Naive B cell (primary cell): Measurements from ENCODE around the gene KITLG. TPM values are rescaled to one million over a fixed set of nuclear protein-coding genes. Genes with fewer than 3 reads are reported as not detected.
"Not testable (repeated sequence)": the region's sequence is repeated elsewhere in the genome, so short reads cannot be mapped to it uniquely, and the experiment has no call there.

Experiments
- ATAC-seq, 2 donors: fragments of 150-1000 bp; cut with Tn5 transposase; 2 replicates each; pipeline ENCODE4 v1.10.0; 2021; ENCODE audit warnings: low read depth in 2 of 2, mild to moderate bottlenecking in 2 of 2, moderate library complexity in 2 of 2
- DNase-seq: peaks from one replicate; pipeline ENCODE4 v3.0.0; 2022
- H3K27ac Mint-ChIP-seq, 6 donors: one replicate each; pipeline ENCODE4 v1.8.0; 2020 to 2022; ENCODE audit warnings: mild to moderate bottlenecking in 6 of 6, mixed read lengths in 6 of 6, moderate library complexity in 5 of 6, inconsistent platforms in 2 of 6
- H3K27me3 Mint-ChIP-seq, 3 donors: one replicate each; pipeline ENCODE4 v1.8.0; 2021 to 2022; ENCODE audit warnings: mixed read lengths in 3 of 3, mild to moderate bottlenecking in 1 of 3
- H3K36me3 Mint-ChIP-seq, 2 donors: one replicate each; pipeline ENCODE4 v1.8.0; 2020 to 2022; ENCODE audit warnings: mixed read lengths in 2 of 2, inconsistent platforms in 1 of 2, mild to moderate bottlenecking in 1 of 2
- H3K4me1 Mint-ChIP-seq, 3 donors: one replicate each; pipeline ENCODE4 v1.8.0; 2020 to 2022; ENCODE audit warnings: mixed read lengths in 3 of 3, inconsistent platforms in 1 of 3, mild to moderate bottlenecking in 1 of 3, moderate library complexity in 1 of 3
- H3K4me3 Mint-ChIP-seq, 8 donors: one replicate each; pipeline ENCODE4 v1.8.0; 2020 to 2022; ENCODE audit warnings: mild to moderate bottlenecking in 8 of 8, mixed read lengths in 8 of 8, moderate library complexity in 8 of 8, inconsistent platforms in 2 of 8
- H3K9me3 Mint-ChIP-seq, 7 donors: one replicate each; pipeline ENCODE4 v1.8.0; 2020 to 2022; ENCODE audit warnings: mixed read lengths in 7 of 7, mild to moderate bottlenecking in 5 of 7, inconsistent platforms in 2 of 7, moderate library complexity in 1 of 7
- polyA plus RNA-seq, 6 donors: library from polyadenylated mRNA; unstranded; fragments of 300-500 nt; fragmentation: Illumina TruSeq; gene quantifications; one replicate each; pipeline ENCODE4 v1.2.3, GENCODE V29; 2021; ENCODE audit warnings: low read depth in 6 of 6

The KITLG gene, protein sequence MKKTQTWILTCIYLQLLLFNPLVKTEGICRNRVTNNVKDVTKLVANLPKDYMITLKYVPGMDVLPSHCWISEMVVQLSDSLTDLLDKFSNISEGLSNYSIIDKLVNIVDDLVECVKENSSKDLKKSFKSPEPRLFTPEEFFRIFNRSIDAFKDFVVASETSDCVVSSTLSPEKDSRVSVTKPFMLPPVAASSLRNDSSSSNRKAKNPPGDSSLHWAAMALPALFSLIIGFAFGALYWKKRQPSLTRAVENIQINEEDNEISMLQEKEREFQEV
- not detected for polyA plus RNA-seq

DNA sequence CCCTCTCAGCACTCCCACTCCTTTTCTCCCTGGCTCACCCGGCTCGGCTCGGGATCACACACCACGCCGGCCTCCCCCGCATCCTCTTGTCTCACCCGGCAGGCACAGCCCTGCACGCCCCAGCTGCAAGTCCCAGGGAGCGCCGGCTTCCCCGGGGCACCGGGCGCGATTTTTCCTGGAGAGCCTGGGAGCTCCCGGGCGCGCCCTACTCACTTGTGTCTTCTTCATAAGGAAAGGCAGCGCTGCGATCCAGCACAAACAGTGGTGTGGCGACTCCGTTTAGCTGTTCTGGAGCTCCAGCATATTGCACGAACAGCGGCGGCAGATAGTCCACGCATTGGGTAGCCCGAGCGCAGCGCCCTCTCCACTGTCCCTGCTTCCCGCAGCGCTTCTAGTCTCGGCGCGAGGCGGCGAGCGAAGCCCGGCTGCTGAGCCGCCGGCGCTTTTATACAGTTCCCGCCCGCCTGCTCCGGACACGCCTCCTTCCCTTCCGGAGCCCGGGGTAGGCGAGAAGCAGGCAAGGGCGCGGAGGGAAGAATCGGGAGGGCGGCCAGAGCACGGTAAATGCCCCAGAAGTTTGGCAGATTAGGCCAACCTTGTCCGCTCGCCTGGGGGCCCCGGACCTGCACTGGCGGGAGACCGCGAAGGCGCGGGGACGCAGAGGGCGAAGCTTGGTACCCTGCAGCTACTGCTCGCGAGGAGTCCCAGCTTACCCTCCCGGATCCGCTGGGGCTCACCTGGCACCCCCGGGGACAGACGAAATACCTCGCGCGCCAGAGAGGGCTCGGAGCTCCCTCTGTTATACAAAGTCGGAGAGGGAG lies at the start of gene KITLG:
Gene KITLG (minus strand): TSS at position 421 of the 821 bp plus-strand sequence. CDS start 193 bp downstream, at position 228.
- Mint-ChIP-seq H3K27ac (no peak within 1 kb of the TSS), H3K36me3 (no peaks in the 10 kb centered on the region), H3K4me3 (peak within 1 kb of the TSS in 5 of 8 donors; percentile 25 to 61 (median 46)), H3K4me1 (peaks cover 0 to 15% (median 8%) of the 10 kb centered on the region in 3 donors), H3K27me3 (peaks cover 29 to 42% (median 31%) of the 10 kb centered on the region in 3 donors), H3K9me3 (peaks cover 0 to 4% (median 3%) of the 10 kb centered on the region in 7 donors)
- DNase-seq (no peak), ATAC-seq (no peak)

GRCh38 chr12:88628856-88629509 lies 48.7 kb upstream of the KITLG start:
- no peak overlapping the region for H3K27ac Mint-ChIP-seq

GRCh38 chr12:88628035-88628434 lies 47.8 kb upstream of the KITLG start:
- not testable (repeated sequence) for H3K9me3 Mint-ChIP-seq, H3K27ac Mint-ChIP-seq, DNase-seq, H3K4me3 Mint-ChIP-seq, H3K27me3 Mint-ChIP-seq, H3K36me3 Mint-ChIP-seq, ATAC-seq, H3K4me1 Mint-ChIP-seq

More at GRCh38 chr12:88628856-88629509, 48.7 kb upstream of the KITLG start:
- H3K36me3 Mint-ChIP-seq = no peaks in the 10 kb centered on the region
- no peak overlapping the region for H3K4me3 Mint-ChIP-seq
- no peaks in the 10 kb centered on the region for H3K27me3 Mint-ChIP-seq
- no peaks in the 10 kb centered on the region for H3K4me1 Mint-ChIP-seq
- ATAC-seq = no peak
- no peaks in the 10 kb centered on the region for H3K9me3 Mint-ChIP-seq
- no peak for DNase-seq

DNA sequence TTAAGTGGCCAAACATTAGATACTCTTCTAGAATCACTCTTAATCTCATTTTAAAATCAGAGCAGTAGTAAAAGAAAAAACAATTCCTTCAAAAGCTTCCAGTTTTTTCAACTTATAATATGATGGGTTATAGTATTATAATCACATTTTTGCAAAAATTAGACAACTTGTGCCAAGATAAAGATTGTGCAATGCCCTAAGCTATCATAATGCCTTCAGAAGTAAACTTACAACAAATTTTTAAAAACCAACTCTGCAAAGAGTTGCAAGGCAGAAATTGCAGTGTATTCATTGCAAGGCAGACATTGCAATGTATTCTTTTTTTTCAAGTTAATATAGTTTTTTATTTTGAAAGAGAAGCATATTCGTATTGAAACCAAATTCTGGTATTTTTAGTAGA lies 47.2 kb upstream of the KITLG start:
- no peaks in the 10 kb centered on the region for H3K27me3 Mint-ChIP-seq
- H3K9me3 Mint-ChIP-seq = peaks cover 0 to 2% (median 0%) of the 10 kb centered on the region in 7 donors
- no peaks in the 10 kb centered on the region for H3K36me3 Mint-ChIP-seq
- DNase-seq = no peak
- no peaks in the 10 kb centered on the region for H3K4me1 Mint-ChIP-seq
- no peak overlapping the region for H3K4me3 Mint-ChIP-seq
- H3K27ac Mint-ChIP-seq = no peak overlapping the region
- no peak for ATAC-seq

GRCh38 chr12:88625356-88625755 lies 45.1 kb upstream of the KITLG start:
- Mint-ChIP-seq H3K9me3 (peaks cover 0 to 4% (median 3%) of the 10 kb centered on the region in 7 donors), H3K4me1 (no peaks in the 10 kb centered on the region), H3K27ac (no peak overlapping the region), H3K36me3 (no peaks in the 10 kb centered on the region), H3K4me3 (no peak overlapping the region), H3K27me3 (no peaks in the 10 kb centered on the region)
- ATAC-seq (no peak), DNase-seq (no peak)

GRCh38 chr12:88624911-88625310 lies 44.6 kb upstream of the KITLG start:
- Mint-ChIP-seq H3K36me3 (no peaks in the 10 kb centered on the region), H3K4me3 (no peak overlapping the region), H3K27me3 (no peaks in the 10 kb centered on the region), H3K27ac (no peak overlapping the region), H3K4me1 (no peaks in the 10 kb centered on the region), H3K9me3 (peaks cover 0 to 4% (median 3%) of the 10 kb centered on the region in 7 donors)
- ATAC-seq (no peak), DNase-seq (no peak)

DNA sequence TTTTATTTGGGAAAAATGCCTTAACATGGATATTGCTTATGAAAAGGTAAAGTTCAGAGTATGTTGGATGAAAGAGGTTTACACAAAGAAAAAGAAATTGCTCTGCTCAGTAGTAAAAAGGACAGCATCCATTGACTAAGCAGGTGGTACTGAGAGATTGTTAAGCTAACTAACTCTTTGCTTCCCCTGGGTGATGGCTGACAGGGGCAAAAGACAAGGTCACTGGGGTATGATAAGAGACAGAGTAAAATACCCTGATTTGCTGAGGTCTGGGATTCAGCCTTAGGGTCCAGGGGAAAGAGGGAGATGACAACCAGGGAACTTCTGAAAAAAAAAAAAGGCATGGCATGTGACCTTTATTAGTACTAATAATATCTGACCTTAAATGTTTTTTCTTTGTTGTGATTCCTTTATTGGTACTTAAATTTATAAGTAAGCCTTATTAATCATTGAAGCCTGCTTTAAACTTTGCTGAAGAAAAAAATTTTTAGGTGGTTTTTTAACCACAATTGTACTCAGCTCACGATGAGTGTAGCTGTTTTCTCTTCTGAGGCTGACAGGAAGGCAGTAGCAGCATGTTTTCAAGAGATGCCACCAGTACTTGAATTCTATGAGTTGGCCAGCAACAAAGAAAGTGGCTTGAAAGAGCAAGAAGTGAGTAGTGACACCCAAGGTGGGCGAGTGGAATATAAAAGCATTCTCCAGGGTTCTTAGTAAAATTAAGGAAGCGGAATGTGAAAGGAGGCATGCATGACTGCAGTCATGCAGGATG lies 43.7 kb upstream of the KITLG start:
- no peaks in the 10 kb centered on the region for H3K27me3 Mint-ChIP-seq
- peaks cover 0 to 4% (median 3%) of the 10 kb centered on the region in 7 donors for H3K9me3 Mint-ChIP-seq
- no peaks in the 10 kb centered on the region for H3K4me1 Mint-ChIP-seq
- no peak overlapping the region for H3K27ac Mint-ChIP-seq
- H3K36me3 Mint-ChIP-seq = no peaks in the 10 kb centered on the region
- DNase-seq (no peak), ATAC-seq (no peak)
- no peak overlapping the region for H3K4me3 Mint-ChIP-seq

- H3K27me3 Mint-ChIP-seq = no peaks in the 10 kb centered on the region
- no peak overlapping the region for H3K27ac Mint-ChIP-seq
- H3K9me3 Mint-ChIP-seq = peaks cover 0 to 16% (median 4%) of the 10 kb centered on the region in 7 donors
- no peak overlapping the region for H3K4me3 Mint-ChIP-seq
- ATAC-seq (no peak), DNase-seq (no peak)
- no peaks in the 10 kb centered on the region for H3K36me3 Mint-ChIP-seq
- no peaks in the 10 kb centered on the region for H3K4me1 Mint-ChIP-seq
Observed at GRCh38 chr12:88617352-88617751, 37.1 kb upstream of the KITLG start.

DNA sequence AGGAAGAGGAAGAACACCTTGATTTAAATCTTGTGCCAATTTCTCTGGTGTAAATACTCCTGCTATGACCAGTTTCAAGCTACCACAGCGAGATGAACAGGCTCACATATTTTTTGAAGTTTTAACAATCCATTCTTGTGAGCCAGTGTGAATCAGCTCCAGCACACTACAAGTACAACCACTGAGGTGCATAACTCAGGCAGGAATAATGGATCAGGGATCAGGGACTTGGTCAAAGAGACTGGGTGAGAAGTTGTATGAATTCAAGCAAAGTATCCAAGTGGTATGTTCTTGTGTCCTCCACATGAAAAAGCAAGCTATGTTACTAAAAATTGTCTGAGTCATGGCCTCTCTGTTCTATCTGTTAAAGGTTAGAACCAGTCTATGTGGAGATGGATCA lies 35.2 kb upstream of the KITLG start:
- no peak overlapping the region for H3K27ac Mint-ChIP-seq
- no peak for ATAC-seq
- no peaks in the 10 kb centered on the region for H3K36me3 Mint-ChIP-seq
- H3K4me3 Mint-ChIP-seq = no peak overlapping the region
- H3K4me1 Mint-ChIP-seq = no peaks in the 10 kb centered on the region
- H3K9me3 Mint-ChIP-seq = peaks cover under 1 to 18% (median 6%) of the 10 kb centered on the region in 7 donors
- no peaks in the 10 kb centered on the region for H3K27me3 Mint-ChIP-seq
- DNase-seq = no peak

- ATAC-seq (no peak), DNase-seq (no peak)
- H3K36me3 Mint-ChIP-seq = no peaks in the 10 kb centered on the region
- peaks cover 4 to 30% (median 16%) of the 10 kb centered on the region in 7 donors for H3K9me3 Mint-ChIP-seq
- no peak overlapping the region for H3K27ac Mint-ChIP-seq
- H3K4me1 Mint-ChIP-seq = no peaks in the 10 kb centered on the region
- no peak overlapping the region for H3K4me3 Mint-ChIP-seq
- no peaks in the 10 kb centered on the region for H3K27me3 Mint-ChIP-seq
Observed at GRCh38 chr12:88604646-88605045, 24.4 kb upstream of the KITLG start.

DNA sequence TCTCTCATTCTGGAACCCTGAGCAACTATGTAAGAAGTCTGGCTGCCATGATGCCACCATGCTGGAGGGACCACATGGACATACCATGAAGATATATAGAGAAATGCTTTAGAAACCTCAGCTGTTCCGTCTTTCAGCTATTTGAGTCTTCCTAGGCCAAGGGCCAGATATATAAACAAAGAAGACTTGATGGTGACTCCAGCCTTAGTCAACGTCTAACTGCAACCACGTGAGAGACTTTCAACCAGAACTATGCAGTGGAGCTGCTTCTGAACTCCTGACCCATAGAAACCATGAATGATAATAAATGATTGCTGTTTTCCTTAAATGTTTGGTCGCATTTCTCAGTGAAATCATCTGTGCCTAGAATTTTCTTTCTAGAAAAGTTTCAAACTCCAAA lies 20.0 kb upstream of the KITLG start:
- H3K36me3 Mint-ChIP-seq = no peaks in the 10 kb centered on the region
- no peak for DNase-seq
- ATAC-seq = no peak
- peaks cover 0 to 5% (median 4%) of the 10 kb centered on the region in 7 donors for H3K9me3 Mint-ChIP-seq
- H3K27me3 Mint-ChIP-seq = no peaks in the 10 kb centered on the region
- no peak overlapping the region for H3K27ac Mint-ChIP-seq
- no peak overlapping the region for H3K4me3 Mint-ChIP-seq
- no peaks in the 10 kb centered on the region for H3K4me1 Mint-ChIP-seq

DNA sequence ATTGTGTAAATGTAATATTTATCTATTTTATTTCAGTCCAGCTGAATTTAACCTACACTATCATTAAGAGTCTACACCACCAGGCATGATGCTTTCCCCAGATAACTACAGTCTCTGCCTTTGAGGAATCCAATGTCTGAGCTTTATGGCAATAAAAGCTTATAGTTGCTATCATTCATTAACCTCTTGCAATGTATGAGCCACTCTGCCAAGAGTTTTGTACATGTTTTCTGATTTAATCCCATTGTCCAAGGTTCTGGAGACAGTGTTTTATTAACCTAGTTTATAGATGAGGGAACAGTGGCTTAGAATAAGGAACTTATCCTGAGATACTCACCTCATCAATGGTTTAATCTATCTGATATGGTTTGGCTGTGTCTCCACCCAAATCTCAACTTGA lies 17.1 kb upstream of the KITLG start:
- no peak overlapping the region for H3K27ac Mint-ChIP-seq
- H3K4me3 Mint-ChIP-seq = no peak overlapping the region
- no peaks in the 10 kb centered on the region for H3K36me3 Mint-ChIP-seq
- H3K9me3 Mint-ChIP-seq = peaks cover 0 to 4% (median 2%) of the 10 kb centered on the region in 7 donors
- ATAC-seq = no peak
- no peak for DNase-seq
- no peaks in the 10 kb centered on the region for H3K27me3 Mint-ChIP-seq
- no peaks in the 10 kb centered on the region for H3K4me1 Mint-ChIP-seq

DNA sequence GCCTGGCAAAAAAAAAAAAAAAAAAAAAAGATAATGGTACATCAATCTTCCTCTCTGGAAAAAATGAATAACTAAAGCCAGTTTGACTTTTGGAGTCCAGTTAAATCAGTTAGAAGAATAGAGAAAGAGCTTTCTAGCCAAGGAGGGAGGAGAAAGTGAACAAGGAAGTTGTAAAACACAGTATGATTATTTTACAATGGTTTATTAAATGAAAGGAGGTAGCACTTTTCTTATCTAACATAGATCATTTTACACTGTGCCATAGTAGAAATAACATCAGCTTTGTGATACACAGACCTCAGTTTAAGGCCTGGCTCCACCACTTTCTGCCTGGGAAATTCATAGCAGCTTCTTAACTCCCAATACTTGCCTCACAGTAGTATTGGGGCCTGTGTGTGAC lies 15.4 kb upstream of the KITLG start:
- no peaks in the 10 kb centered on the region for H3K4me1 Mint-ChIP-seq
- H3K4me3 Mint-ChIP-seq = no peak overlapping the region
- no peaks in the 10 kb centered on the region for H3K36me3 Mint-ChIP-seq
- no peak for ATAC-seq
- no peak overlapping the region for H3K27ac Mint-ChIP-seq
- H3K9me3 Mint-ChIP-seq = peaks cover 0 to 4% (median 0%) of the 10 kb centered on the region in 7 donors
- H3K27me3 Mint-ChIP-seq = no peaks in the 10 kb centered on the region
- no peak for DNase-seq
